Activated T-helper 17 cell treated with anti-CD3 and anti-CD28 coated beads, Interleukin-2, amount 50 U/mL, for 72 hours (primary cell): Measurements from ENCODE around the gene ITGBL1. TPM values are rescaled to one million over a fixed set of nuclear protein-coding genes. Genes with fewer than 3 reads are reported as not detected.

Experiments used
- ATAC-seq: fragments of 150-1000 bp; cut with Tn5 transposase; replicated peaks from 2 replicates; pipeline ENCODE4 v1.10.0; 2021; ENCODE audit warnings: mild to moderate bottlenecking, moderate library complexity
- H3K27ac Mint-ChIP-seq: one replicate; pipeline ENCODE4 v1.8.0; 2022; ENCODE audit warnings: mixed read lengths
- H3K27me3 Mint-ChIP-seq: one replicate; pipeline ENCODE4 v1.8.0; 2022; ENCODE audit warnings: mixed read lengths
- H3K36me3 Mint-ChIP-seq: one replicate; pipeline ENCODE4 v1.8.0; 2022; ENCODE audit warnings: low read depth, mild to moderate bottlenecking, mixed read lengths
- H3K4me1 Mint-ChIP-seq: one replicate; pipeline ENCODE4 v1.8.0; 2022; ENCODE audit warnings: mixed read lengths
- H3K4me3 Mint-ChIP-seq: one replicate; pipeline ENCODE4 v1.8.0; 2022; ENCODE audit warnings: mild to moderate bottlenecking, mixed read lengths
- H3K9me3 Mint-ChIP-seq: one replicate; pipeline ENCODE4 v1.8.0; 2022; ENCODE audit warnings: mixed read lengths
- total RNA-seq, 2 donors: library from RNA; stranded (reverse); gene quantifications; one replicate each; pipeline ENCODE4 v1.2.3, GENCODE V29; 2022

Gene ITGBL1
- total RNA-seq, 2 donors from 2014 or later, result 0.05 TPM; not detected in 1

GRCh38 chr13:101552286-101552685 lies 99.8 kb downstream of the ITGBL1 start:
- ATAC-seq, result no peak

GRCh38 chr13:101552786-101553185 lies 100.3 kb downstream of the ITGBL1 start:
- Mint-ChIP-seq H3K27ac (no peak overlapping the region), H3K4me1 (no peaks in the 10 kb centered on the region), H3K36me3 (no peaks in the 10 kb centered on the region), H3K9me3 (no peaks in the 10 kb centered on the region), H3K27me3 (peaks cover 6% of the 10 kb centered on the region), H3K4me3 (no peak overlapping the region)
- no peak for ATAC-seq

More at GRCh38 chr13:101552286-101552685, 99.8 kb downstream of the ITGBL1 start:
- H3K4me3 Mint-ChIP-seq, result no peak overlapping the region
- H3K9me3 Mint-ChIP-seq, result no peaks in the 10 kb centered on the region
- no peak overlapping the region for H3K27ac Mint-ChIP-seq
- no peaks in the 10 kb centered on the region for H3K4me1 Mint-ChIP-seq
- no peaks in the 10 kb centered on the region for H3K36me3 Mint-ChIP-seq
- peaks cover 6% of the 10 kb centered on the region for H3K27me3 Mint-ChIP-seq

GRCh38 chr13:101554420-101555125 lies 102.1 kb downstream of the ITGBL1 start:
- no peak for ATAC-seq
- no peak overlapping the region for H3K27ac Mint-ChIP-seq
- H3K27me3 Mint-ChIP-seq, result peaks cover 10% of the 10 kb centered on the region
- H3K4me1 Mint-ChIP-seq, result no peaks in the 10 kb centered on the region
- H3K9me3 Mint-ChIP-seq, result no peaks in the 10 kb centered on the region
- H3K4me3 Mint-ChIP-seq, result no peak overlapping the region
- H3K36me3 Mint-ChIP-seq, result no peaks in the 10 kb centered on the region

- Mint-ChIP-seq H3K4me3 (no peak overlapping the region), H3K9me3 (no peaks in the 10 kb centered on the region), H3K36me3 (no peaks in the 10 kb centered on the region), H3K27ac (no peak overlapping the region), H3K27me3 (peaks cover 14% of the 10 kb centered on the region), H3K4me1 (no peaks in the 10 kb centered on the region)
- ATAC-seq, result no peak
Observed at GRCh38 chr13:101555610-101556009, 103.1 kb downstream of the ITGBL1 start.

- H3K27ac Mint-ChIP-seq, result no peak overlapping the region
- no peak for ATAC-seq
Observed at GRCh38 chr13:101556676-101557123, 104.2 kb downstream of the ITGBL1 start.

GRCh38 chr13:101565317-101565716 lies 112.8 kb downstream of the ITGBL1 start:
- no peak for ATAC-seq
- H3K27ac Mint-ChIP-seq, result no peak overlapping the region
- H3K9me3 Mint-ChIP-seq, result no peaks in the 10 kb centered on the region
- no peak overlapping the region for H3K4me3 Mint-ChIP-seq
- no peaks in the 10 kb centered on the region for H3K4me1 Mint-ChIP-seq
- H3K27me3 Mint-ChIP-seq, result peaks cover 7% of the 10 kb centered on the region
- no peaks in the 10 kb centered on the region for H3K36me3 Mint-ChIP-seq

More at GRCh38 chr13:101556676-101557123, 104.2 kb downstream of the ITGBL1 start:
- no peak overlapping the region for H3K4me3 Mint-ChIP-seq
- no peaks in the 10 kb centered on the region for H3K36me3 Mint-ChIP-seq
- H3K4me1 Mint-ChIP-seq, result no peaks in the 10 kb centered on the region
- H3K27me3 Mint-ChIP-seq, result peaks cover 16% of the 10 kb centered on the region
- no peaks in the 10 kb centered on the region for H3K9me3 Mint-ChIP-seq

- Mint-ChIP-seq H3K36me3 (no peaks in the 10 kb centered on the region), H3K4me3 (no peak overlapping the region), H3K4me1 (no peaks in the 10 kb centered on the region), H3K27me3 (no peaks in the 10 kb centered on the region), H3K27ac (no peak overlapping the region), H3K9me3 (no peaks in the 10 kb centered on the region)
- ATAC-seq, result no peak
Observed at GRCh38 chr13:101567841-101568240, 115.4 kb downstream of the ITGBL1 start.

- H3K9me3 Mint-ChIP-seq, result no peaks in the 10 kb centered on the region
- H3K36me3 Mint-ChIP-seq, result no peaks in the 10 kb centered on the region
- no peaks in the 10 kb centered on the region for H3K27me3 Mint-ChIP-seq
- no peaks in the 10 kb centered on the region for H3K4me1 Mint-ChIP-seq
- ATAC-seq, result no peak
- H3K4me3 Mint-ChIP-seq, result no peak overlapping the region
- H3K27ac Mint-ChIP-seq, result no peak overlapping the region
Observed at GRCh38 chr13:101569807-101570206, 117.3 kb downstream of the ITGBL1 start.

GRCh38 chr13:101570410-101570809 lies 117.9 kb downstream of the ITGBL1 start:
- Mint-ChIP-seq H3K36me3 (no peaks in the 10 kb centered on the region), H3K4me1 (no peaks in the 10 kb centered on the region), H3K27me3 (no peaks in the 10 kb centered on the region), H3K4me3 (no peak overlapping the region), H3K9me3 (no peaks in the 10 kb centered on the region), H3K27ac (no peak overlapping the region)
- ATAC-seq, result no peak

GRCh38 chr13:101572456-101572855 lies 120.0 kb downstream of the ITGBL1 start:
- ATAC-seq, result no peak
- no peaks in the 10 kb centered on the region for H3K27me3 Mint-ChIP-seq
- H3K4me1 Mint-ChIP-seq, result no peaks in the 10 kb centered on the region
- H3K36me3 Mint-ChIP-seq, result no peaks in the 10 kb centered on the region
- H3K27ac Mint-ChIP-seq, result no peak overlapping the region
- H3K9me3 Mint-ChIP-seq, result no peaks in the 10 kb centered on the region
- no peak overlapping the region for H3K4me3 Mint-ChIP-seq

GRCh38 chr13:101575581-101575980 lies 123.1 kb downstream of the ITGBL1 start:
- H3K4me1 Mint-ChIP-seq, result no peaks in the 10 kb centered on the region
- no peak overlapping the region for H3K27ac Mint-ChIP-seq
- no peaks in the 10 kb centered on the region for H3K27me3 Mint-ChIP-seq
- no peak overlapping the region for H3K4me3 Mint-ChIP-seq
- ATAC-seq, result no peak
- no peaks in the 10 kb centered on the region for H3K9me3 Mint-ChIP-seq
- no peaks in the 10 kb centered on the region for H3K36me3 Mint-ChIP-seq

- Mint-ChIP-seq H3K9me3 (no peaks in the 10 kb centered on the region), H3K36me3 (no peaks in the 10 kb centered on the region), H3K4me1 (no peaks in the 10 kb centered on the region), H3K27ac (no peak overlapping the region), H3K27me3 (no peaks in the 10 kb centered on the region), H3K4me3 (no peak overlapping the region)
- no peak for ATAC-seq
Observed at GRCh38 chr13:101576455-101576854, 124.0 kb downstream of the ITGBL1 start.

GRCh38 chr13:101576977-101577376 lies 124.5 kb downstream of the ITGBL1 start:
- H3K36me3 Mint-ChIP-seq, result no peaks in the 10 kb centered on the region
- no peak overlapping the region for H3K4me3 Mint-ChIP-seq
- no peaks in the 10 kb centered on the region for H3K9me3 Mint-ChIP-seq
- H3K4me1 Mint-ChIP-seq, result no peaks in the 10 kb centered on the region
- ATAC-seq, result no peak
- no peak overlapping the region for H3K27ac Mint-ChIP-seq
- H3K27me3 Mint-ChIP-seq, result no peaks in the 10 kb centered on the region

- ATAC-seq, result no peak
- no peak overlapping the region for H3K4me3 Mint-ChIP-seq
- H3K4me1 Mint-ChIP-seq, result no peaks in the 10 kb centered on the region
- peaks cover 8% of the 10 kb centered on the region for H3K27me3 Mint-ChIP-seq
- no peaks in the 10 kb centered on the region for H3K9me3 Mint-ChIP-seq
- no peak overlapping the region for H3K27ac Mint-ChIP-seq
- H3K36me3 Mint-ChIP-seq, result no peaks in the 10 kb centered on the region
Observed at GRCh38 chr13:101579281-101579802, 126.9 kb downstream of the ITGBL1 start.

- Mint-ChIP-seq H3K36me3 (no peaks in the 10 kb centered on the region), H3K27ac (no peak overlapping the region), H3K4me3 (no peak overlapping the region), H3K9me3 (no peaks in the 10 kb centered on the region), H3K4me1 (no peaks in the 10 kb centered on the region), H3K27me3 (peaks cover 17% of the 10 kb centered on the region)
- no peak for ATAC-seq
Observed at GRCh38 chr13:101584331-101584730, 131.9 kb downstream of the ITGBL1 start.
